HepG2 (cell line): ENCODE data around the gene TSPAN17. TPM values are rescaled to one million over a fixed set of nuclear protein-coding genes. Genes with fewer than 3 reads are reported as not detected.

Experiments
- ARNT ChIP-seq: fragments of 450-650 bp; IDR thresholded peaks from 2 replicates; pipeline ENCODE4 v1.6.1; 2017
- HDAC1 ChIP-seq: sonication (generic); formaldehyde crosslinking; IDR thresholded peaks from 2 replicates; pipeline ENCODE4 v1.5.1; 2020; ENCODE audit warnings: mild to moderate bottlenecking, missing genetic modification reagents
- HMG20B ChIP-seq: conservative IDR thresholded peaks from 2 replicates; pipeline ENCODE4 v1.6.1; 2016; ENCODE audit warnings: missing genetic modification reagents, missing compliant biosample characterization
- HNRNPK ChIP-seq: fragments of 200-400 bp; formaldehyde crosslinking; IDR thresholded peaks from 2 replicates; pipeline ENCODE4 v1.6.1; 2018; ENCODE audit warnings: low read length, low read depth, moderate library complexity, mild to moderate bottlenecking; ENCODE audit not compliant: poor library complexity, severe bottlenecking
- KLF12 ChIP-seq: sonication (generic); formaldehyde crosslinking; IDR thresholded peaks from 2 replicates; pipeline ENCODE4 v1.4.0; 2020; ENCODE audit warnings: missing genetic modification reagents, borderline replicate concordance
- KLF6 ChIP-seq: IDR thresholded peaks from 2 replicates; pipeline ENCODE4 v1.8.0; 2016; ENCODE audit warnings: missing biosample characterization, missing genetic modification reagents
- MLLT10 ChIP-seq: sonication (generic); formaldehyde crosslinking; IDR thresholded peaks from 2 replicates; pipeline ENCODE4 v1.4.0; 2020; ENCODE audit warnings: missing genetic modification reagents
- NKX3-1 ChIP-seq: sonication (generic); formaldehyde crosslinking; IDR thresholded peaks from 2 replicates; pipeline ENCODE4 v1.5.0; 2020; ENCODE audit warnings: missing genetic modification reagents
- SIN3B ChIP-seq: fragments of 150-350 bp; IDR thresholded peaks from 2 replicates; pipeline ENCODE4 v1.6.1; 2014; ENCODE audit warnings: low read length
- ZFP41 ChIP-seq: sonication (generic); formaldehyde crosslinking; IDR thresholded peaks from 2 replicates; pipeline ENCODE4 v1.4.0; 2020; ENCODE audit warnings: mild to moderate bottlenecking, missing genetic modification reagents, borderline replicate concordance
- ZNF235 ChIP-seq: sonication (generic); formaldehyde crosslinking; IDR thresholded peaks from 2 replicates; pipeline ENCODE4 v1.8.1; 2023; ENCODE audit warnings: mild to moderate bottlenecking, missing genetic modification reagents, borderline replicate concordance
- ZNF460 ChIP-seq: sonication (generic); formaldehyde crosslinking; IDR thresholded peaks from 2 replicates; pipeline ENCODE4 v1.5.1; 2020; ENCODE audit warnings: missing genetic modification reagents, mild to moderate bottlenecking, borderline replicate concordance
- ZNF75D ChIP-seq: sonication (generic); formaldehyde crosslinking; IDR thresholded peaks from 2 replicates; pipeline ENCODE4 v1.8.1; 2023; ENCODE audit warnings: missing genetic modification reagents, mild to moderate bottlenecking, borderline replicate concordance
- ZNF780A ChIP-seq: sonication (generic); formaldehyde crosslinking; IDR thresholded peaks from 2 replicates; pipeline ENCODE4 v1.8.0; 2022; ENCODE audit warnings: mild to moderate bottlenecking, missing genetic modification reagents, moderate library complexity
- polyA plus RNA-seq, 8 experiments: library from polyadenylated mRNA; depleted of rRNA in 3 of 8; stranded (reverse) in 7 of 8; unstranded in 1 of 8; fragments of >200 nt; fragmentation: Illumina TruSeq in 4 of 8; extraction: Trizol in 4 of 8; gene quantifications; 2 replicates each; pipeline versions ENCODE4 v1.2.1 to v1.2.3, GENCODE V29; 2011 to 2016; ENCODE audit warnings: low read depth in 4 of 8, missing spikeins in 1 of 8, mixed read lengths in 1 of 8; ENCODE audit not compliant: insufficient read depth in 1 of 8
- total RNA-seq, 5 experiments: library from RNA; depleted of rRNA; stranded (reverse); fragments of >200 nt; fragmentation: Illumina TruSeq; extraction: Trizol; gene quantifications; 2 replicates each; pipeline ENCODE4 v1.2.3, GENCODE V29; 2016; ENCODE audit warnings: low read depth in 1 of 5
- TF ChIP-seq, protein P1 (sequence below): sonication (generic); formaldehyde crosslinking; IDR thresholded peaks from 2 replicates; pipeline ENCODE4 v1.5.0; 2020; ENCODE audit warnings: missing genetic modification reagents
- TF ChIP-seq, protein P2 (sequence below): sonication (generic); formaldehyde crosslinking; IDR thresholded peaks from 2 replicates; pipeline ENCODE4 v1.4.0; 2020; ENCODE audit warnings: missing genetic modification reagents
- TF ChIP-seq, protein P3 (sequence below): sonication (generic); formaldehyde crosslinking; IDR thresholded peaks from 2 replicates; pipeline ENCODE4 v1.4.0; 2020; ENCODE audit warnings: low read depth, mild to moderate bottlenecking, missing genetic modification reagents
- TF ChIP-seq, protein P4 (sequence below): sonication (generic); formaldehyde crosslinking; IDR thresholded peaks from 2 replicates; pipeline ENCODE4 v1.4.0; 2020; ENCODE audit warnings: mild to moderate bottlenecking, missing genetic modification reagents
- TF ChIP-seq, protein P5 (sequence below): sonication (generic); formaldehyde crosslinking; IDR thresholded peaks from 2 replicates; pipeline ENCODE4 v1.5.0; 2020; ENCODE audit warnings: missing genetic modification reagents

TSPAN17 gene
- total and polyA plus RNA-seq, 2 of the 13 experiments (the other 11 are each of a cell fraction or from before 2014, with no cell fraction given), result 11.5 to 15.0 TPM

DNA sequence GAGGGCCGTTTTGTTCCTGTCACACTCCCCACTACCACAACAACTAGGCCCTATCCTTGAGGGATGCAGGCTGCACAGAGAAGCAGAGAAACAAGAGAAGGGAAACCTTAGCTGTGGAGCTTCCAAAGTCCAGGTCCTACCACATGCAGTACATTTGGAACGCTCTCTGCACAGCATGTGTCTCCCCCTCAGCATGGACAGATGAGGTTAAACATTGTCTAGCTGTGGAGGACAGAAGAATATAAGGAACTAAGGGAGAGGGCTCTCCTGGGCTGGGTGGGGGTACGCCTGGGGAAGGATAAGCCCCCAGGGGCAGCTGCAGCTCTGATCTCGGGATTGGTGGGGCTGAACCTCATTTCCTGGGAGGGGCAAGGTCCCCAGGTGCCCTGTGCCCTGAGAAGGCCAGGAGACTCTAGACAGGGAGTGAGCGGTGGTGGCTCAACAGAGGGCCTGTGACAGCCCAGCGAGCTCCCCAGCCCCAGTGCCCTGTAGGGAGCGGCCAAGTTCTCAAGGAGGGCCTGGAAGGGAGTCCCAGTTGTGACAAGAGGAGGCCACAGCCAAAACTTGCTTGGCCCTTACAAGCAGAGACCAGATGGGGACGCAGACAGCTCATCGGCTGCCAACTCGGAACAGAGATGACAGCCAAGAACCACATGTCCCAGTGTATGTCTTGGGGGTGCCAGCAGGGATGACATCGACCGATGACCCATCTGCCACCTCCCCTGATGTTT, 30.1 kb downstream of the TSPAN17 start (continued):
- TF ChIP-seq, protein P1, sequence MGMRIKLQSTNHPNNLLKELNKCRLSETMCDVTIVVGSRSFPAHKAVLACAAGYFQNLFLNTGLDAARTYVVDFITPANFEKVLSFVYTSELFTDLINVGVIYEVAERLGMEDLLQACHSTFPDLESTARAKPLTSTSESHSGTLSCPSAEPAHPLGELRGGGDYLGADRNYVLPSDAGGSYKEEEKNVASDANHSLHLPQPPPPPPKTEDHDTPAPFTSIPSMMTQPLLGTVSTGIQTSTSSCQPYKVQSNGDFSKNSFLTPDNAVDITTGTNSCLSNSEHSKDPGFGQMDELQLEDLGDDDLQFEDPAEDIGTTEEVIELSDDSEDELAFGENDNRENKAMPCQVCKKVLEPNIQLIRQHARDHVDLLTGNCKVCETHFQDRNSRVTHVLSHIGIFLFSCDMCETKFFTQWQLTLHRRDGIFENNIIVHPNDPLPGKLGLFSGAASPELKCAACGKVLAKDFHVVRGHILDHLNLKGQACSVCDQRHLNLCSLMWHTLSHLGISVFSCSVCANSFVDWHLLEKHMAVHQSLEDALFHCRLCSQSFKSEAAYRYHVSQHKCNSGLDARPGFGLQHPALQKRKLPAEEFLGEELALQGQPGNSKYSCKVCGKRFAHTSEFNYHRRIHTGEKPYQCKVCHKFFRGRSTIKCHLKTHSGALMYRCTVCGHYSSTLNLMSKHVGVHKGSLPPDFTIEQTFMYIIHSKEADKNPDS (CRISPR knock-in tag), result no peak
- no peak for TF ChIP-seq HMG20B
- TF ChIP-seq ZNF235, result 0 out of 2 replicates have a peak, but pooled peaks have one; percentile 35
- TF ChIP-seq HDAC1 (CRISPR knock-in tag), result 0 out of 2 replicates have a peak, but pooled peaks have one; percentile 21
- TF ChIP-seq, protein P2, sequence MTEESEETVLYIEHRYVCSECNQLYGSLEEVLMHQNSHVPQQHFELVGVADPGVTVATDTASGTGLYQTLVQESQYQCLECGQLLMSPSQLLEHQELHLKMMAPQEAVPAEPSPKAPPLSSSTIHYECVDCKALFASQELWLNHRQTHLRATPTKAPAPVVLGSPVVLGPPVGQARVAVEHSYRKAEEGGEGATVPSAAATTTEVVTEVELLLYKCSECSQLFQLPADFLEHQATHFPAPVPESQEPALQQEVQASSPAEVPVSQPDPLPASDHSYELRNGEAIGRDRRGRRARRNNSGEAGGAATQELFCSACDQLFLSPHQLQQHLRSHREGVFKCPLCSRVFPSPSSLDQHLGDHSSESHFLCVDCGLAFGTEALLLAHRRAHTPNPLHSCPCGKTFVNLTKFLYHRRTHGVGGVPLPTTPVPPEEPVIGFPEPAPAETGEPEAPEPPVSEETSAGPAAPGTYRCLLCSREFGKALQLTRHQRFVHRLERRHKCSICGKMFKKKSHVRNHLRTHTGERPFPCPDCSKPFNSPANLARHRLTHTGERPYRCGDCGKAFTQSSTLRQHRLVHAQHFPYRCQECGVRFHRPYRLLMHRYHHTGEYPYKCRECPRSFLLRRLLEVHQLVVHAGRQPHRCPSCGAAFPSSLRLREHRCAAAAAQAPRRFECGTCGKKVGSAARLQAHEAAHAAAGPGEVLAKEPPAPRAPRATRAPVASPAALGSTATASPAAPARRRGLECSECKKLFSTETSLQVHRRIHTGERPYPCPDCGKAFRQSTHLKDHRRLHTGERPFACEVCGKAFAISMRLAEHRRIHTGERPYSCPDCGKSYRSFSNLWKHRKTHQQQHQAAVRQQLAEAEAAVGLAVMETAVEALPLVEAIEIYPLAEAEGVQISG (CRISPR knock-in tag), result peak; percentile 68
- no peak for TF ChIP-seq ZNF460
- TF ChIP-seq, protein P3, sequence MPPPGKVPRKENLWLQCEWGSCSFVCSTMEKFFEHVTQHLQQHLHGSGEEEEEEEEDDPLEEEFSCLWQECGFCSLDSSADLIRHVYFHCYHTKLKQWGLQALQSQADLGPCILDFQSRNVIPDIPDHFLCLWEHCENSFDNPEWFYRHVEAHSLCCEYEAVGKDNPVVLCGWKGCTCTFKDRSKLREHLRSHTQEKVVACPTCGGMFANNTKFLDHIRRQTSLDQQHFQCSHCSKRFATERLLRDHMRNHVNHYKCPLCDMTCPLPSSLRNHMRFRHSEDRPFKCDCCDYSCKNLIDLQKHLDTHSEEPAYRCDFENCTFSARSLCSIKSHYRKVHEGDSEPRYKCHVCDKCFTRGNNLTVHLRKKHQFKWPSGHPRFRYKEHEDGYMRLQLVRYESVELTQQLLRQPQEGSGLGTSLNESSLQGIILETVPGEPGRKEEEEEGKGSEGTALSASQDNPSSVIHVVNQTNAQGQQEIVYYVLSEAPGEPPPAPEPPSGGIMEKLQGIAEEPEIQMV, result no peak
- no peak for TF ChIP-seq ZNF780A
- TF ChIP-seq SIN3B, result no peak
- TF ChIP-seq, protein P4, sequence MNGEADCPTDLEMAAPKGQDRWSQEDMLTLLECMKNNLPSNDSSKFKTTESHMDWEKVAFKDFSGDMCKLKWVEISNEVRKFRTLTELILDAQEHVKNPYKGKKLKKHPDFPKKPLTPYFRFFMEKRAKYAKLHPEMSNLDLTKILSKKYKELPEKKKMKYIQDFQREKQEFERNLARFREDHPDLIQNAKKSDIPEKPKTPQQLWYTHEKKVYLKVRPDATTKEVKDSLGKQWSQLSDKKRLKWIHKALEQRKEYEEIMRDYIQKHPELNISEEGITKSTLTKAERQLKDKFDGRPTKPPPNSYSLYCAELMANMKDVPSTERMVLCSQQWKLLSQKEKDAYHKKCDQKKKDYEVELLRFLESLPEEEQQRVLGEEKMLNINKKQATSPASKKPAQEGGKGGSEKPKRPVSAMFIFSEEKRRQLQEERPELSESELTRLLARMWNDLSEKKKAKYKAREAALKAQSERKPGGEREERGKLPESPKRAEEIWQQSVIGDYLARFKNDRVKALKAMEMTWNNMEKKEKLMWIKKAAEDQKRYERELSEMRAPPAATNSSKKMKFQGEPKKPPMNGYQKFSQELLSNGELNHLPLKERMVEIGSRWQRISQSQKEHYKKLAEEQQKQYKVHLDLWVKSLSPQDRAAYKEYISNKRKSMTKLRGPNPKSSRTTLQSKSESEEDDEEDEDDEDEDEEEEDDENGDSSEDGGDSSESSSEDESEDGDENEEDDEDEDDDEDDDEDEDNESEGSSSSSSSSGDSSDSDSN (CRISPR knock-in tag), result peak; percentile 33; the same call in 1 of the 2 replicates
- no peak for TF ChIP-seq ARNT
- TF ChIP-seq HNRNPK, result no peak
- no peak for TF ChIP-seq MLLT10
- TF ChIP-seq NKX3-1 (CRISPR knock-in tag), result no peak
- TF ChIP-seq, protein P5, sequence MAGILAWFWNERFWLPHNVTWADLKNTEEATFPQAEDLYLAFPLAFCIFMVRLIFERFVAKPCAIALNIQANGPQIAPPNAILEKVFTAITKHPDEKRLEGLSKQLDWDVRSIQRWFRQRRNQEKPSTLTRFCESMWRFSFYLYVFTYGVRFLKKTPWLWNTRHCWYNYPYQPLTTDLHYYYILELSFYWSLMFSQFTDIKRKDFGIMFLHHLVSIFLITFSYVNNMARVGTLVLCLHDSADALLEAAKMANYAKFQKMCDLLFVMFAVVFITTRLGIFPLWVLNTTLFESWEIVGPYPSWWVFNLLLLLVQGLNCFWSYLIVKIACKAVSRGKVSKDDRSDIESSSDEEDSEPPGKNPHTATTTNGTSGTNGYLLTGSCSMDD (CRISPR knock-in tag), result no peak
- TF ChIP-seq ZNF75D (CRISPR knock-in tag), result no peak
- TF ChIP-seq ZFP41 (CRISPR knock-in tag), result no peak
- TF ChIP-seq KLF6 (CRISPR knock-in tag), result no peak
- 0 out of 2 replicates have a peak, but pooled peaks have one; percentile 38 for TF ChIP-seq KLF12
